ENCODE measurements around the gene DYSF. TPM values are rescaled to one million over a fixed set of nuclear protein-coding genes. Genes with fewer than 3 reads are reported as not detected.

The DYSF gene
- total and polyA plus RNA-seq, 2 donors from 2014 or later, result 11.3 to 19.8 TPM

DNA sequence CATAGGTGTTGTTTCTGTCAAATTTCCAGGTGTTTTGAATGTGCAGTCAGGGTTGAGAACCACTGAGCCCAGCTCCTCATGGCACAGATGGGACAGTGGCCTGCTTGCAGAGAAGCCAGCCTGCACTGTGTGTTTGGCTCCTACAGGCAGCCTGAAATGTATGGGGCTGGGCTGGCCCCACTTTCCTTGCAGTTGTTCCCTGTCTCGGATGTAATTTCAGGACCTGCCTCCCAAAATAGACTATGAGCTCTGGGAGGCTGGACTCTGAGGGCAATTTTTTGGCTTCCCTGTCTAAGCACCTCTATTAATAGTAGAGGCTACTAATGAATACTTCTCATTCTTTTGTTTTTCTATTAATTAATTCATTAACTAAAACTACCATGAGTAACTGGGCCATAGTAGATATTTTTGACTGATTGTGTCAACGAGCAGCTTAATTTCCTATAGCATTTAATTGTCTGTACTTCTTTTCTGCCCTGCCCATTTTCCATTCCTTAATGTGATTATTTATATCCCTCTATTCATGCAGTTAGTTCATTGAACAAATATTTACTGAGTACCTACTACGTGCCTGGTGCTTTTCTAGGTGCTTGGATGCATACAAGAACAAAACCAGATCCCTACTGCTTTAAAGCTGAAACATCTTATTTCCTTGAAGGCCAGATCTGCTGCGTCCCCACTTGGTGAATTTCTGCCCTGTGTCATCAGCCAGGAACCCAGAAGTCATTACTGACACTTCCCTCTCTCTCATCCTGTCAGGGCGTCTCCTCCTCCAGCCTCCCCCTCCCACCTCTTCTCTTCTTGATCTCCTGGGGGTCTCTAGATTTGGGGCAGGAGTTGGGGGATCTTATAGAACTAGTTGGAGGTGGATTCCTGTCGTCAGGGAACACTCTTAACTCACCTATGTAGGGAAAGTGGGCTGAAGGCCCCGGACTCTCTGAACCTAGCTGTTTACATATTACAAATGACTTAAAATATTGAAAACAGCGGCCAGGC lies 16.3 kb downstream of the DYSF start:
- FAIRE-seq (no peak), DNase-seq (no peak)
- Histone ChIP-seq H3K9ac (ENCODE audit: low read length in 3 of 3) (no peak overlapping the region), H3K36me3 (ENCODE audit: control insufficient read depth in 2 of 3, insufficient read depth in 3 of 3, low read length in 3 of 3) (no peaks in the 10 kb centered on the region), H3K4me1 (ENCODE audit: control insufficient read depth in 2 of 3, insufficient read depth in 2 of 3, low read depth in 1 of 3, low read length in 3 of 3) (no peaks in the 10 kb centered on the region), H3K9me3 (ENCODE audit: control insufficient read depth in 2 of 3, insufficient read depth in 1 of 3, low read length in 3 of 3) (no peaks in the 10 kb centered on the region), H3K27me3 (ENCODE audit: control insufficient read depth, insufficient read depth, low read length) (peaks cover 17% of the 10 kb centered on the region), H3K27ac (ENCODE audit: low read depth in 2 of 2, low read length in 2 of 2) (no peak overlapping the region), H3K4me3 (ENCODE audit: low read length in 3 of 3) (no peak overlapping the region)
- TF ChIP-seq, protein P1, sequence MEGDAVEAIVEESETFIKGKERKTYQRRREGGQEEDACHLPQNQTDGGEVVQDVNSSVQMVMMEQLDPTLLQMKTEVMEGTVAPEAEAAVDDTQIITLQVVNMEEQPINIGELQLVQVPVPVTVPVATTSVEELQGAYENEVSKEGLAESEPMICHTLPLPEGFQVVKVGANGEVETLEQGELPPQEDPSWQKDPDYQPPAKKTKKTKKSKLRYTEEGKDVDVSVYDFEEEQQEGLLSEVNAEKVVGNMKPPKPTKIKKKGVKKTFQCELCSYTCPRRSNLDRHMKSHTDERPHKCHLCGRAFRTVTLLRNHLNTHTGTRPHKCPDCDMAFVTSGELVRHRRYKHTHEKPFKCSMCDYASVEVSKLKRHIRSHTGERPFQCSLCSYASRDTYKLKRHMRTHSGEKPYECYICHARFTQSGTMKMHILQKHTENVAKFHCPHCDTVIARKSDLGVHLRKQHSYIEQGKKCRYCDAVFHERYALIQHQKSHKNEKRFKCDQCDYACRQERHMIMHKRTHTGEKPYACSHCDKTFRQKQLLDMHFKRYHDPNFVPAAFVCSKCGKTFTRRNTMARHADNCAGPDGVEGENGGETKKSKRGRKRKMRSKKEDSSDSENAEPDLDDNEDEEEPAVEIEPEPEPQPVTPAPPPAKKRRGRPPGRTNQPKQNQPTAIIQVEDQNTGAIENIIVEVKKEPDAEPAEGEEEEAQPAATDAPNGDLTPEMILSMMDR (IDR thresholded peaks at IDR 0.05; ENCODE audit: borderline replicate concordance, extremely low read depth, insufficient read depth), result no peak
- intact Hi-C loops (cut with DNase I), result no loop called here

DNA sequence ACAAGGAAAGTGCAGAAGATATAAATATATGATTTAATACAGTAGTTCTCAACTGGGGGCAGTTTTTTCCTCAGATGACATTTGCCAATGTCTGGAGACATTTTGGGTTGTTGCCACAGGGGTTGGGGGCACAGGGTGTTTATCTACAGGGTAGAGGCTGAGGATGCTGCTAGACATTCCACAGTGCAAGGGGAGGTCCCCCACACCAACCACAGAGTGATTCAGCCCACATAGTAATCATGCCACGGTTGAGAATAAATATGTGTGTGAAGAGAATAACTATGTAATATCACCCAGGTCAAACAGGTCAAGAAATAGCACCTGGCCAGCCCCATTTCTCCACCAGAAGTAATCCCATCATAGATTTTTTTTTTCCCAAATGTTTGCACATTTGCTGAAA lies 17.9 kb downstream of the DYSF start:
- Histone ChIP-seq H3K4me3 (ENCODE audit: low read length in 3 of 3) (no peak overlapping the region), H3K4me1 (ENCODE audit: control insufficient read depth in 2 of 3, insufficient read depth in 2 of 3, low read depth in 1 of 3, low read length in 3 of 3) (no peaks in the 10 kb centered on the region), H3K9ac (ENCODE audit: low read length in 3 of 3) (no peak overlapping the region), H3K36me3 (ENCODE audit: control insufficient read depth in 2 of 3, insufficient read depth in 3 of 3, low read length in 3 of 3) (no peaks in the 10 kb centered on the region), H3K9me3 (ENCODE audit: control insufficient read depth in 2 of 3, insufficient read depth in 1 of 3, low read length in 3 of 3) (no peaks in the 10 kb centered on the region), H3K27me3 (ENCODE audit: control insufficient read depth, insufficient read depth, low read length) (peaks cover 7% of the 10 kb centered on the region), H3K27ac (ENCODE audit: low read depth in 2 of 2, low read length in 2 of 2) (no peak overlapping the region)
- DNase-seq, result no peak
- intact Hi-C loops (cut with DNase I), result no loop called here
- no peak for FAIRE-seq
- TF ChIP-seq, protein P1 (IDR thresholded peaks at IDR 0.05; ENCODE audit: borderline replicate concordance, extremely low read depth, insufficient read depth), result no peak

DNA sequence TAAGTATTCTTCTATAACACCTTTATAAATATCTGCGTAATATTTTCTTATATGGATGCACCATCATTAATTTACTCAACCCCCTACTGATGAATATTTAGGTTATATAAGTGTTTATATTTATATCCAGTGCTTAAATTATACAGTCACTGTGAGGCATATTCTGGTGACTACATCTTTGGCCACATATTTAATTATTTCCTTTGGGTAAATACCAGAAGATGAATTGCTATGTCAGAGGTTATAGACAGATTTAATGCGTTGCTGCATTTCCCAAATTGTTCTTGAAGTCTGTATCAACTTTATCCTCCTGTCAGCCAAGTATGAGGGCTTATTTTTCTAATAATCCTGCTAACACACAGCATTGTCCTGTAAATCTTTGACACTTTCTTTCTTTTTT lies 18.7 kb downstream of the DYSF start:
- TF ChIP-seq, protein P1 (IDR thresholded peaks at IDR 0.05; ENCODE audit: borderline replicate concordance, extremely low read depth, insufficient read depth), result no peak
- FAIRE-seq (no peak), DNase-seq (no peak)
- no peak overlapping the region for H3K27ac ChIP-seq (ENCODE audit: low read depth in 2 of 2, low read length in 2 of 2)
- no peak overlapping the region for H3K9ac ChIP-seq (ENCODE audit: low read length in 3 of 3)
- H3K4me1 ChIP-seq (ENCODE audit: control insufficient read depth in 2 of 3, insufficient read depth in 2 of 3, low read depth in 1 of 3, low read length in 3 of 3), result no peaks in the 10 kb centered on the region
- intact Hi-C loops (cut with DNase I), result no loop called here
- H3K36me3 ChIP-seq (ENCODE audit: control insufficient read depth in 2 of 3, insufficient read depth in 3 of 3, low read length in 3 of 3), result no peaks in the 10 kb centered on the region
- peaks cover 7% of the 10 kb centered on the region for H3K27me3 ChIP-seq (ENCODE audit: control insufficient read depth, insufficient read depth, low read length)
- no peaks in the 10 kb centered on the region for H3K9me3 ChIP-seq (ENCODE audit: control insufficient read depth in 2 of 3, insufficient read depth in 1 of 3, low read length in 3 of 3)
- H3K4me3 ChIP-seq (ENCODE audit: low read length in 3 of 3), result no peak overlapping the region

All from kidney (tissue), 14 donors.